Stimulated activated CD4-positive, alpha-beta T cell treated with anti-CD3 and anti-CD28 coated beads, TNF-alpha, amount 100 ng/mL, for 24 hours (primary cell): ENCODE measurements around the gene TEKT5.
A peak's percentile ranks its signal among the peaks of the same experiment; 100 is the strongest.
"Not testable (repeated sequence)": the region's sequence is repeated elsewhere in the genome, so short reads cannot be mapped to it uniquely, and the experiment has no call there.

Source experiments
- DNase-seq, 3 experiments: peaks; one replicate each; pipeline ENCODE4 v3.0.0-alpha.2; 2020; ENCODE audit warnings: low read depth in 3 of 3

The TEKT5 gene

GRCh38 chr16:10684511-10685151, 10.1 kb downstream of the TEKT5 start:
- DNase-seq, result no peak

- DNase-seq, result no peak
Observed at GRCh38 chr16:10683170-10683569, 11.6 kb downstream of the TEKT5 start.

GRCh38 chr16:10682604-10683003, 12.1 kb downstream of the TEKT5 start:
- no peak for DNase-seq

GRCh38 chr16:10681310-10682308, 13.1 kb downstream of the TEKT5 start:
- no peak for DNase-seq

GRCh38 chr16:10679921-10680320, 14.8 kb downstream of the TEKT5 start:
- DNase-seq, result no peak

- DNase-seq, result not testable (repeated sequence)
Observed at GRCh38 chr16:10679441-10679840, 15.3 kb downstream of the TEKT5 start.

GRCh38 chr16:10678655-10679054, 16.1 kb downstream of the TEKT5 start:
- DNase-seq, result no peak

- DNase-seq, result no peak
Observed at GRCh38 chr16:10676284-10676683, 18.4 kb downstream of the TEKT5 start.

GRCh38 chr16:10675861-10676260, 18.9 kb downstream of the TEKT5 start:
- no peak for DNase-seq

- DNase-seq, result no peak
Observed at GRCh38 chr16:10675216-10675615, 19.5 kb downstream of the TEKT5 start.

- DNase-seq, result no peak
Observed at GRCh38 chr16:10671729-10672128, 23.0 kb downstream of the TEKT5 start.

GRCh38 chr16:10669791-10670190, 24.9 kb downstream of the TEKT5 start:
- no peak for DNase-seq

GRCh38 chr16:10668322-10669045, 26.2 kb downstream of the TEKT5 start:
- peak in 1 of 3 experiments; percentile 5 for DNase-seq

GRCh38 chr16:10667239-10667638, 27.5 kb downstream of the TEKT5 start:
- DNase-seq, result no peak

GRCh38 chr16:10666291-10666690, 28.4 kb downstream of the TEKT5 start:
- no peak for DNase-seq

GRCh38 chr16:10665166-10665565, 29.6 kb downstream of the TEKT5 start:
- DNase-seq, result no peak

- DNase-seq, result no peak
Observed at GRCh38 chr16:10664720-10665126, 30.0 kb downstream of the TEKT5 start.

GRCh38 chr16:10663744-10664143, 31.0 kb downstream of the TEKT5 start:
- DNase-seq, result no peak

GRCh38 chr16:10663146-10663545, 31.6 kb downstream of the TEKT5 start:
- no peak for DNase-seq

- DNase-seq, result no peak
Observed at GRCh38 chr16:10662212-10662611, 32.5 kb downstream of the TEKT5 start.

- no peak for DNase-seq
Observed at GRCh38 chr16:10661737-10662136, 33.0 kb downstream of the TEKT5 start.

- no peak for DNase-seq
Observed at GRCh38 chr16:10660950-10661635, 33.6 kb downstream of the TEKT5 start.
